Neural progenitor cell (in vitro differentiated cells): Measurements from ENCODE around the gene GNG3. TPM values are rescaled to one million over a fixed set of nuclear protein-coding genes. Genes with fewer than 3 reads are reported as not detected.
"Not testable (repeated sequence)": the region's sequence is repeated elsewhere in the genome, so short reads cannot be mapped to it uniquely, and the experiment has no call there.

Experiments
- DNase-seq: peaks from one replicate; pipeline ENCODE4 v3.0.0-alpha.2; 2016; ENCODE audit warnings: low spot score
- H2AFZ ChIP-seq: fragments of 200-600 bp; sonication (generic); replicated peaks from 2 replicates; pipeline ENCODE4 v1.6.1; 2016; ENCODE audit warnings: antibody characterized with exemption
- H3F3A ChIP-seq: fragments of 200-600 bp; sonication (generic); 2 replicates; pipeline ENCODE4 v1.6.1; 2016; ENCODE audit warnings: antibody characterized with exemption, low read depth
- H3K27ac ChIP-seq: fragments of 200-600 bp; sonication (generic); 2 replicates; pipeline ENCODE4 v1.5.1; 2016; ENCODE audit warnings: mild to moderate bottlenecking
- H3K27me3 ChIP-seq: fragments of 200-600 bp; sonication (generic); 2 replicates; pipeline ENCODE4 v1.6.1; 2016; ENCODE audit warnings: mild to moderate bottlenecking, moderate library complexity
- H3K36me3 ChIP-seq: fragments of 200-600 bp; sonication (generic); 2 replicates; pipeline ENCODE4 v1.5.1; 2016
- H3K4me1 ChIP-seq: fragments of 200-600 bp; sonication (generic); 2 replicates; pipeline ENCODE4 v1.6.1; 2016; ENCODE audit warnings: mixed run types
- H3K4me2 ChIP-seq: fragments of 200-600 bp; sonication (generic); 2 replicates; pipeline ENCODE4 v1.6.1; 2016
- H3K4me3 ChIP-seq: fragments of 200-600 bp; sonication (generic); 2 replicates; pipeline ENCODE4 v1.5.1; 2016
- H3K79me2 ChIP-seq: fragments of 200-600 bp; sonication (generic); 2 replicates; pipeline ENCODE4 v1.6.1; 2016; ENCODE audit warnings: low read depth
- H3K9ac ChIP-seq: fragments of 200-600 bp; sonication (generic); 2 replicates; pipeline ENCODE4 v1.6.1; 2016
- H3K9me3 ChIP-seq: fragments of 200-600 bp; sonication (generic); 2 replicates; pipeline ENCODE4 v1.5.1; 2016; ENCODE audit warnings: low read depth
- H4K20me1 ChIP-seq: fragments of 200-600 bp; sonication (generic); 2 replicates; pipeline ENCODE4 v1.6.1; 2016; ENCODE audit warnings: low read depth
- H3K27ac Mint-ChIP-seq: 3 replicates; pipeline ENCODE4 v1.8.0; 2021; ENCODE audit warnings: mixed read lengths
- H3K27me3 Mint-ChIP-seq: 2 replicates; pipeline ENCODE4 v1.8.0; 2022; ENCODE audit warnings: low read depth, mild to moderate bottlenecking, inconsistent platforms, moderate library complexity, mixed read lengths; ENCODE audit not compliant: insufficient read depth
- H3K36me3 Mint-ChIP-seq: 3 replicates; pipeline ENCODE4 v1.8.0; 2021; ENCODE audit warnings: mixed read lengths
- H3K4me1 Mint-ChIP-seq: 3 replicates; pipeline ENCODE4 v1.8.0; 2021; ENCODE audit warnings: mixed read lengths
- H3K4me3 Mint-ChIP-seq: 3 replicates; pipeline ENCODE4 v1.8.0; 2021; ENCODE audit warnings: mild to moderate bottlenecking, moderate library complexity, mixed read lengths
- H3K9me3 Mint-ChIP-seq: 3 replicates; pipeline ENCODE4 v1.8.0; 2020; ENCODE audit warnings: mixed read lengths
- CTCF ChIP-seq: fragments of 200-600 bp; sonication (generic); IDR thresholded peaks from 2 replicates; pipeline ENCODE4 v1.5.1; 2017; ENCODE audit warnings: antibody characterized with exemption, mild to moderate bottlenecking
- EZH2 ChIP-seq: fragments of 200-600 bp; sonication (generic); IDR thresholded peaks from 2 replicates; pipeline ENCODE4 v1.6.1; 2017; ENCODE audit warnings: antibody characterized with exemption, mild to moderate bottlenecking, moderate library complexity
- EZH2phosphoT487 ChIP-seq: fragments of 200-600 bp; sonication (generic); IDR thresholded peaks from 2 replicates; pipeline ENCODE4 v1.6.1; 2017; ENCODE audit warnings: antibody characterized with exemption
- total RNA-seq: library from RNA; depleted of rRNA; stranded (reverse); fragments of >200 nt; gene quantifications from 2 replicates; pipeline ENCODE4 v1.2.3, GENCODE V29; 2015; ENCODE audit warnings: low replicate concordance

Gene GNG3
- total RNA-seq, 1 donor from 2014 or later, result not detected

DNA sequence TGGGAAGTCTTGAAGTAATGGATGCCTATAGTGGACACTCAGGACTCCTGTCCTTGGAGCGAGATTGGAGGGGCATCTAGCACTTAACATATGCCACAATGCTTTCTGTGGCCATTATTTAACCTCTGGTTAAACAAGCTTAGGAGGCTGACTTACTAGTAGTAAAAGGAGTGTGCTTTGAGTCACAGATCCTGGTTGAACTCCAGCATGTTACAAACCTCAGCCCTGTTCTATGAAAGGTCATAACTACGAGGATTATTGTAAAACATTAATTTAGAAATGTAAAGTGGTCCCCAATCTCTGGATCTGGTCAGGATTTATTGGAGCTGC, 34.3 kb upstream of the GNG3 start:
- H4K20me1 ChIP-seq, result peaks cover 3% of the 10 kb centered on the region
- no peak overlapping the region for H3K9ac ChIP-seq
- H3K27ac ChIP-seq, result no peak overlapping the region
- H3K27me3 ChIP-seq, result no peaks in the 10 kb centered on the region
- peaks cover 18% of the 10 kb centered on the region for H3K36me3 Mint-ChIP-seq
- TF ChIP-seq EZH2 (no peak), CTCF (no peak), EZH2phosphoT487 (no peak)
- H3K4me1 Mint-ChIP-seq, result peaks cover 34% of the 10 kb centered on the region
- H3K9me3 Mint-ChIP-seq, result no peaks in the 10 kb centered on the region
- H3K4me2 ChIP-seq, result no peak overlapping the region
- no peaks in the 10 kb centered on the region for H3K36me3 ChIP-seq
- no peaks in the 10 kb centered on the region for H3K9me3 ChIP-seq
- H3K27ac Mint-ChIP-seq, result no peak overlapping the region
- H3K4me3 ChIP-seq, result no peak overlapping the region
- peak overlapping the region; percentile 100 for H3K4me3 Mint-ChIP-seq
- no peak overlapping the region for H2AFZ ChIP-seq
- peaks cover 38% of the 10 kb centered on the region for H3K79me2 ChIP-seq
- peaks cover 73% of the 10 kb centered on the region for H3F3A ChIP-seq
- peaks cover 7% of the 10 kb centered on the region for H3K4me1 ChIP-seq
- no peak for DNase-seq
- no peaks in the 10 kb centered on the region for H3K27me3 Mint-ChIP-seq

DNA sequence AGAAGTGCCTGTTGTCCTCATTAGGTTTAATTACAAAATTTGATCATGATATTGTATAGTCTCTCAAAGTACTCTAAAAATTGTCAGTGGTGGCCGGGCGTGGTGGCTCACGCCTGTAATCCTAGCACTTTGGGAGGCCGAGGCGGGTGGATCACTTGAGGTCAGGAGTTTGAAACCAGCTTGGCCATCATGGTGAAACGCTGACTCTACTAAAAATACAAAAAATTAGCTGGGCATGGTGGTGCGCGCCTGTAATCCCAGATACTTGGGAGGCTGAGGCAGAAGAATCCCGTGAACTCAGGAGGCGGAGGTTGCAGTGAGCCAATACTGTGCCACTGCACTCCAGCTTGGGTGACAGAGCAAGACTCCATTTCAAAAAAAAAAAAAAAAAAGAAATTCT, 32.1 kb upstream of the GNG3 start:
- not testable (repeated sequence) for H3K9me3 Mint-ChIP-seq, H3K27me3 ChIP-seq, H3K9me3 ChIP-seq, H3K9ac ChIP-seq, H2AFZ ChIP-seq, DNase-seq, H3K4me1 ChIP-seq, H3K27me3 Mint-ChIP-seq, H3K27ac Mint-ChIP-seq, H3K36me3 ChIP-seq, H3K4me3 Mint-ChIP-seq, H3K27ac ChIP-seq, H3K4me3 ChIP-seq, H3K4me2 ChIP-seq, H4K20me1 ChIP-seq
- Mint-ChIP-seq H3K36me3 (peaks cover 19% of the 10 kb centered on the region), H3K4me1 (peaks cover 33% of the 10 kb centered on the region)
- Histone ChIP-seq H3F3A (peaks cover 63% of the 10 kb centered on the region), H3K79me2 (peaks cover 46% of the 10 kb centered on the region)

GRCh38 chr11:62676698-62677097, 30.8 kb upstream of the GNG3 start:
- no peaks in the 10 kb centered on the region for H3K27me3 ChIP-seq
- DNase-seq, result no peak
- no peak overlapping the region for H3K27ac Mint-ChIP-seq

GRCh38 chr11:62677156-62677555, 30.3 kb upstream of the GNG3 start:
- no peak overlapping the region for H3K4me2 ChIP-seq
- Mint-ChIP-seq H3K4me3 (peak overlapping the region; percentile 93), H3K36me3 (peaks cover 19% of the 10 kb centered on the region), H3K4me1 (peaks cover 33% of the 10 kb centered on the region), H3K27ac (no peak overlapping the region), H3K27me3 (peaks cover 2% of the 10 kb centered on the region), H3K9me3 (no peaks in the 10 kb centered on the region)
- H3K27ac ChIP-seq, result no peak overlapping the region
- no peaks in the 10 kb centered on the region for H3K27me3 ChIP-seq
- H3F3A ChIP-seq, result peaks cover 55% of the 10 kb centered on the region
- H2AFZ ChIP-seq, result no peak overlapping the region
- no peak overlapping the region for H3K9ac ChIP-seq
- no peaks in the 10 kb centered on the region for H3K9me3 ChIP-seq
- no peaks in the 10 kb centered on the region for H3K36me3 ChIP-seq
- H3K4me1 ChIP-seq, result peaks cover 7% of the 10 kb centered on the region
- H3K79me2 ChIP-seq, result peaks cover 33% of the 10 kb centered on the region
- H4K20me1 ChIP-seq, result peaks cover 8% of the 10 kb centered on the region
- no peak overlapping the region for H3K4me3 ChIP-seq
- TF ChIP-seq CTCF, result no peak
- TF ChIP-seq EZH2phosphoT487, result no peak
- no peak for TF ChIP-seq EZH2
- DNase-seq, result no peak

More at GRCh38 chr11:62676698-62677097, 30.8 kb upstream of the GNG3 start:
- H3K4me2 ChIP-seq, result no peak overlapping the region
- peaks cover 7% of the 10 kb centered on the region for H3K4me1 ChIP-seq
- peaks cover 38% of the 10 kb centered on the region for H3K79me2 ChIP-seq
- Mint-ChIP-seq H3K4me3 (peak overlapping the region; percentile 93), H3K4me1 (peaks cover 33% of the 10 kb centered on the region), H3K36me3 (peaks cover 19% of the 10 kb centered on the region), H3K27me3 (peaks cover 2% of the 10 kb centered on the region), H3K9me3 (no peaks in the 10 kb centered on the region)
- H3K9me3 ChIP-seq, result no peaks in the 10 kb centered on the region
- no peak overlapping the region for H3K27ac ChIP-seq
- TF ChIP-seq EZH2phosphoT487 (no peak), EZH2 (no peak), CTCF (no peak)
- no peak overlapping the region for H2AFZ ChIP-seq
- H3K9ac ChIP-seq, result no peak overlapping the region
- peaks cover 8% of the 10 kb centered on the region for H4K20me1 ChIP-seq
- peaks cover 58% of the 10 kb centered on the region for H3F3A ChIP-seq
- no peaks in the 10 kb centered on the region for H3K36me3 ChIP-seq
- H3K4me3 ChIP-seq, result no peak overlapping the region
